NOMO-1 (cell line): ENCODE data around the gene PRMT2.

Experiments used
- DNase-seq, 2 experiments: peaks; one replicate each; lab custom pipeline; 2025; ENCODE audit not compliant: unreplicated experiment in 2 of 2; lab: John Stamatoyannopoulos, UW

PRMT2 gene

GRCh38 chr21:46635324-46636180 lies at the start of gene PRMT2:
Gene PRMT2 (plus strand): TSS chr21:46635674. CDS start chr21:46636952, 1,278 bp downstream.
- DNase-seq = peak; percentile 95 to 98

- no peak for DNase-seq
These were observed 41.2 kb upstream of the PRMT2 start for GRCh38 chr21:46594276-46594675.

GRCh38 chr21:46596201-46596600 lies 39.3 kb upstream of the PRMT2 start:
- DNase-seq = no peak

GRCh38 chr21:46597031-46597430 lies 38.4 kb upstream of the PRMT2 start:
- DNase-seq = no peak

GRCh38 chr21:46597896-46598343 lies 37.6 kb upstream of the PRMT2 start:
- no peak for DNase-seq

- no peak for DNase-seq
These were observed 36.6 kb upstream of the PRMT2 start for GRCh38 chr21:46598581-46599572.

GRCh38 chr21:46600305-46600704 lies 35.2 kb upstream of the PRMT2 start:
- DNase-seq = no peak

- no peak for DNase-seq
These were observed 34.5 kb upstream of the PRMT2 start for GRCh38 chr21:46600978-46601377.

- no peak for DNase-seq
These were observed 32.2 kb upstream of the PRMT2 start for GRCh38 chr21:46603228-46603627.

- DNase-seq = no peak
These were observed 31.0 kb upstream of the PRMT2 start for GRCh38 chr21:46604329-46604974.

GRCh38 chr21:46604975-46605766 lies 30.3 kb upstream of the PRMT2 start, which contains the start of gene S100B:
Gene S100B (minus strand): TSS chr21:46605082. CDS start chr21:46602415, 2,667 bp downstream.
- DNase-seq = peak in 1 of 2 experiments; percentile 19

- DNase-seq = peak; percentile 86 to 93
These were observed 29.6 kb upstream of the PRMT2 start for GRCh38 chr21:46605767-46606426.

GRCh38 chr21:46606427-46606813 lies 29.1 kb upstream of the PRMT2 start:
- no peak for DNase-seq

GRCh38 chr21:46607636-46608035 lies 27.8 kb upstream of the PRMT2 start:
- no peak for DNase-seq

- peak in 1 of 2 experiments; percentile 3 for DNase-seq
These were observed 26.8 kb upstream of the PRMT2 start for GRCh38 chr21:46608672-46609111.

GRCh38 chr21:46610018-46610701 lies 25.3 kb upstream of the PRMT2 start:
- DNase-seq = no peak

GRCh38 chr21:46613391-46613790 lies 22.1 kb upstream of the PRMT2 start:
- no peak for DNase-seq

- no peak for DNase-seq
These were observed 19.4 kb upstream of the PRMT2 start for GRCh38 chr21:46616050-46616449.

GRCh38 chr21:46616656-46617055 lies 18.8 kb upstream of the PRMT2 start:
- DNase-seq = no peak
